CD4-positive, alpha-beta T cell treated with Interleukin-6 for 4 hours (primary cell): ENCODE measurements around the gene ZNF497.
"Not testable (repeated sequence)": the region's sequence is repeated elsewhere in the genome, so short reads cannot be mapped to it uniquely, and the experiment has no call there.

ENCODE experiments used
- DNase-seq: peaks from one replicate; pipeline ENCODE4 v3.0.0-alpha.2; 2020; ENCODE audit warnings: mixed read lengths

ZNF497 gene

GRCh38 chr19:58393725-58394033 lies 31.1 kb upstream of the ZNF497 start:
- DNase-seq, result no peak

GRCh38 chr19:58392945-58393724 lies 30.6 kb upstream of the ZNF497 start:
- DNase-seq, result no peak

GRCh38 chr19:58388175-58388526 lies 25.6 kb upstream of the ZNF497 start:
- DNase-seq, result no peak

- no peak for DNase-seq
Observed at GRCh38 chr19:58387338-58388174, 25.0 kb upstream of the ZNF497 start.

- DNase-seq, result peak; percentile 96
Observed at GRCh38 chr19:58386576-58387337, 24.2 kb upstream of the ZNF497 start, which contains the start of gene RPS5. Gene RPS5 (plus strand): TSS chr19:58387269. CDS start chr19:58388138, 869 bp downstream.

- DNase-seq, result peak; percentile 25
Observed at GRCh38 chr19:58385891-58386575, 23.5 kb upstream of the ZNF497 start.

- no peak for DNase-seq
Observed at GRCh38 chr19:58385313-58385890, 22.9 kb upstream of the ZNF497 start.

- no peak for DNase-seq
Observed at GRCh38 chr19:58382997-58383603, 20.5 kb upstream of the ZNF497 start.

GRCh38 chr19:58381460-58382212 lies 19.1 kb upstream of the ZNF497 start:
- DNase-seq, result no peak

GRCh38 chr19:58380662-58381459 lies 18.3 kb upstream of the ZNF497 start, which contains the start of gene ZNF837:
Gene ZNF837 (minus strand): TSS chr19:58381030. CDS start chr19:58369332, 11,698 bp downstream.
- DNase-seq, result peak; percentile 98

- no peak for DNase-seq
Observed at GRCh38 chr19:58380037-58380661, 17.6 kb upstream of the ZNF497 start.

- DNase-seq, result no peak
Observed at GRCh38 chr19:58379246-58379645, 16.7 kb upstream of the ZNF497 start.

- DNase-seq, result not testable (repeated sequence)
Observed at GRCh38 chr19:58376724-58377123, 14.2 kb upstream of the ZNF497 start.

- DNase-seq, result no peak
Observed at GRCh38 chr19:58374200-58374599, 11.6 kb upstream of the ZNF497 start.

GRCh38 chr19:58372311-58373133 lies 10.0 kb upstream of the ZNF497 start:
- no peak for DNase-seq

GRCh38 chr19:58368561-58369360 lies 6.2 kb upstream of the ZNF497 start:
- DNase-seq, result no peak

GRCh38 chr19:58367698-58368454 lies 5.3 kb upstream of the ZNF497 start:
- DNase-seq, result no peak
